Endothelial cell (in vitro differentiated cells): ENCODE results near the gene ARG2. TPM values are rescaled to one million over a fixed set of nuclear protein-coding genes. Genes with fewer than 3 reads are reported as not detected.

ENCODE experiments used
- DNase-seq: peaks from one replicate; pipeline ENCODE4 v3.0.0; 2021; ENCODE audit warnings: low spot score
- H3K27ac Mint-ChIP-seq: one replicate; pipeline ENCODE4 v1.8.0; 2021; ENCODE audit warnings: mixed read lengths, inconsistent platforms; ENCODE audit not compliant: unreplicated experiment
- H3K27me3 Mint-ChIP-seq: one replicate; pipeline ENCODE4 v1.8.0; 2021; ENCODE audit warnings: mild to moderate bottlenecking, moderate library complexity, mixed read lengths, inconsistent platforms; ENCODE audit not compliant: unreplicated experiment
- H3K36me3 Mint-ChIP-seq: one replicate; pipeline ENCODE4 v1.8.0; 2021; ENCODE audit warnings: mild to moderate bottlenecking, low read depth, mixed read lengths, inconsistent platforms; ENCODE audit not compliant: unreplicated experiment
- H3K4me1 Mint-ChIP-seq: one replicate; pipeline ENCODE4 v1.8.0; 2021; ENCODE audit warnings: mild to moderate bottlenecking, mixed read lengths, inconsistent platforms; ENCODE audit not compliant: unreplicated experiment
- H3K4me3 Mint-ChIP-seq: one replicate; pipeline ENCODE4 v1.8.0; 2021; ENCODE audit warnings: mild to moderate bottlenecking, mixed read lengths, inconsistent platforms; ENCODE audit not compliant: unreplicated experiment
- H3K9me3 Mint-ChIP-seq: one replicate; pipeline ENCODE4 v1.8.0; 2021; ENCODE audit warnings: mixed read lengths, inconsistent platforms; ENCODE audit not compliant: unreplicated experiment
- total RNA-seq: library from RNA; stranded (reverse); fragmentation: NEBNext Ultra II Directional; extraction: Animal tissue kit (Norgen Biotek cat#: 25700); gene quantifications from one replicate; pipeline ENCODE4 v1.2.1, GENCODE V29; 2021; ENCODE audit not compliant: unreplicated experiment
- TF ChIP-seq, protein P1 (sequence below): fragments of 200-600 bp; sonication (generic); IDR thresholded peaks from one replicate; pipeline ENCODE4 v1.5.0; 2021; ENCODE audit warnings: antibody characterized with exemption; ENCODE audit not compliant: unreplicated experiment

ARG2 gene
- total RNA-seq, 1 donor from 2014 or later = 18.6 TPM

DNA sequence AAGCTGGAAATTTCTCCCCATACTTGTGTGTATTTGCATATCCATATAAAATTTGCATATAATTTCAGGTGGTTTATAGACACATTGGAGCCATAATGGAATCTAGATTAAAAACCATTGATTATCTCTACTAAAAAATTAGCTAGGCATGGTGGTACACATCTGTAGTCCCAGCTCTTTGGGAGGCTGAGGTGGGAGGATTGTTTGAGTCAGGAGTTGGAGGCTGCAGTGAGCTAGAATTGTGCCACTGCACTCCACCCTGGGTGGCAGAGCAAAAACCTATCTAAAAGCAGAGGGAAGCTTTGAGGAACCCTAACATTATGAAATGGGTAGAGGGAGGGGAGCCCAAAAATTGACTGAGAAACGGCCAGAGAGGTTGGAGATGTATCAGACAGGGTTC is 78.5 kb downstream of the ARG2 start:
- Mint-ChIP-seq H3K36me3 (no peaks in the 10 kb centered on the region), H3K27ac (no peak overlapping the region), H3K27me3 (peaks cover 2% of the 10 kb centered on the region), H3K4me3 (no peak overlapping the region), H3K9me3 (no peaks in the 10 kb centered on the region), H3K4me1 (peaks cover 7% of the 10 kb centered on the region)
- DNase-seq = no peak
- TF ChIP-seq, protein P1, sequence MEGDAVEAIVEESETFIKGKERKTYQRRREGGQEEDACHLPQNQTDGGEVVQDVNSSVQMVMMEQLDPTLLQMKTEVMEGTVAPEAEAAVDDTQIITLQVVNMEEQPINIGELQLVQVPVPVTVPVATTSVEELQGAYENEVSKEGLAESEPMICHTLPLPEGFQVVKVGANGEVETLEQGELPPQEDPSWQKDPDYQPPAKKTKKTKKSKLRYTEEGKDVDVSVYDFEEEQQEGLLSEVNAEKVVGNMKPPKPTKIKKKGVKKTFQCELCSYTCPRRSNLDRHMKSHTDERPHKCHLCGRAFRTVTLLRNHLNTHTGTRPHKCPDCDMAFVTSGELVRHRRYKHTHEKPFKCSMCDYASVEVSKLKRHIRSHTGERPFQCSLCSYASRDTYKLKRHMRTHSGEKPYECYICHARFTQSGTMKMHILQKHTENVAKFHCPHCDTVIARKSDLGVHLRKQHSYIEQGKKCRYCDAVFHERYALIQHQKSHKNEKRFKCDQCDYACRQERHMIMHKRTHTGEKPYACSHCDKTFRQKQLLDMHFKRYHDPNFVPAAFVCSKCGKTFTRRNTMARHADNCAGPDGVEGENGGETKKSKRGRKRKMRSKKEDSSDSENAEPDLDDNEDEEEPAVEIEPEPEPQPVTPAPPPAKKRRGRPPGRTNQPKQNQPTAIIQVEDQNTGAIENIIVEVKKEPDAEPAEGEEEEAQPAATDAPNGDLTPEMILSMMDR = no peak

Other genes starting within 250 kb of the ARG2 start
- 0.62 TPM for gene PLEK2, start 207.8 kb upstream of the ARG2 start, total RNA-seq
- gene TMEM229B, start 131.2 kb upstream of the ARG2 start, total RNA-seq = 0.08 TPM
- 9.5 TPM for gene PLEKHH1, start 86.6 kb upstream of the ARG2 start, total RNA-seq
- gene PIGH, start 19.7 kb upstream of the ARG2 start, total RNA-seq = 7.8 TPM
- 87.9 TPM for gene VTI1B, start 54.7 kb downstream of the ARG2 start, total RNA-seq
- 50.2 TPM for gene RDH11, start 75.8 kb downstream of the ARG2 start, total RNA-seq
- 0.44 TPM for gene RDH12, start 82.0 kb downstream of the ARG2 start, total RNA-seq
- 28.9 TPM for gene ZFYVE26, start 196.7 kb downstream of the ARG2 start, total RNA-seq
- gene RAD51B, start 199.9 kb downstream of the ARG2 start, total RNA-seq = 23.5 TPM